Lower lobe of right lung (tissue), 2 donors: ENCODE results near the gene MYH13. TPM values are rescaled to one million over a fixed set of nuclear protein-coding genes. Genes with fewer than 3 reads are reported as not detected.

ENCODE experiments used
- ATAC-seq, 2 donors: fragments of 200-7000 bp; cut with Tn5 transposase; one replicate each; pipeline ENCODE4 v1.9.1; 2020 to 2022; ENCODE audit warnings: mild to moderate bottlenecking in 2 of 2, moderate library complexity in 2 of 2
- DNase-seq: peaks from one replicate; pipeline ENCODE4 v3.0.0-alpha.2; 2020
- H3K27ac ChIP-seq: fragments of 200-600 bp; one replicate; pipeline ENCODE4 v1.8.0; 2022
- H3K27me3 ChIP-seq: fragments of 200-600 bp; one replicate; pipeline ENCODE4 v1.8.0; 2022; ENCODE audit warnings: low read depth
- H3K36me3 ChIP-seq: fragments of 200-600 bp; one replicate; pipeline ENCODE4 v1.8.0; 2022; ENCODE audit warnings: mild to moderate bottlenecking
- H3K4me1 ChIP-seq: fragments of 200-600 bp; one replicate; pipeline ENCODE4 v1.8.0; 2022
- H3K4me3 ChIP-seq: fragments of 200-600 bp; one replicate; pipeline ENCODE4 v1.8.0; 2022; ENCODE audit warnings: mild to moderate bottlenecking
- H3K9me3 ChIP-seq: fragments of 200-600 bp; one replicate; pipeline ENCODE4 v1.8.0; 2022
- intact Hi-C: fragments of 100-400 bp; cut with DNase I; formaldehyde crosslinking; loops from one replicate; pipeline ENCODE4 v1.11.0; 2022
- total RNA-seq: library from RNA; stranded (reverse); fragmentation: NEBNext Ultra II Directional; extraction: Animal tissue kit (Norgen Biotek cat#: 25700); gene quantifications from one replicate; pipeline ENCODE4 v1.2.1, GENCODE V29; 2021
- TF ChIP-seq, protein P1 (sequence below): fragments of 200-600 bp; IDR thresholded peaks from one replicate; pipeline ENCODE4 v1.8.0; 2022; ENCODE audit warnings: antibody characterized with exemption, mild to moderate bottlenecking
- donor health status: DM: no; HTN: yes; CAD: no; lungs with severe emphysema.

MYH13 gene
- total RNA-seq, 1 donor from 2014 or later = not detected

- ATAC-seq (peak; percentile 35 to 44), DNase-seq (no peak)
- Histone ChIP-seq H3K4me1 (peaks cover 12% of the 10 kb centered on the region), H3K9me3 (no peaks in the 10 kb centered on the region), H3K27me3 (peaks cover 8% of the 10 kb centered on the region), H3K36me3 (no peaks in the 10 kb centered on the region), H3K27ac (no peak overlapping the region), H3K4me3 (no peak overlapping the region)
- TF ChIP-seq, protein P1, sequence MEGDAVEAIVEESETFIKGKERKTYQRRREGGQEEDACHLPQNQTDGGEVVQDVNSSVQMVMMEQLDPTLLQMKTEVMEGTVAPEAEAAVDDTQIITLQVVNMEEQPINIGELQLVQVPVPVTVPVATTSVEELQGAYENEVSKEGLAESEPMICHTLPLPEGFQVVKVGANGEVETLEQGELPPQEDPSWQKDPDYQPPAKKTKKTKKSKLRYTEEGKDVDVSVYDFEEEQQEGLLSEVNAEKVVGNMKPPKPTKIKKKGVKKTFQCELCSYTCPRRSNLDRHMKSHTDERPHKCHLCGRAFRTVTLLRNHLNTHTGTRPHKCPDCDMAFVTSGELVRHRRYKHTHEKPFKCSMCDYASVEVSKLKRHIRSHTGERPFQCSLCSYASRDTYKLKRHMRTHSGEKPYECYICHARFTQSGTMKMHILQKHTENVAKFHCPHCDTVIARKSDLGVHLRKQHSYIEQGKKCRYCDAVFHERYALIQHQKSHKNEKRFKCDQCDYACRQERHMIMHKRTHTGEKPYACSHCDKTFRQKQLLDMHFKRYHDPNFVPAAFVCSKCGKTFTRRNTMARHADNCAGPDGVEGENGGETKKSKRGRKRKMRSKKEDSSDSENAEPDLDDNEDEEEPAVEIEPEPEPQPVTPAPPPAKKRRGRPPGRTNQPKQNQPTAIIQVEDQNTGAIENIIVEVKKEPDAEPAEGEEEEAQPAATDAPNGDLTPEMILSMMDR = no peak
- intact Hi-C loops = no loop called here
Measured at GRCh38 chr17:10290041-10290440, 82.8 kb downstream of the MYH13 start.

- H3K27me3 ChIP-seq = peaks cover 8% of the 10 kb centered on the region
- no peak overlapping the region for H3K27ac ChIP-seq
- H3K9me3 ChIP-seq = no peaks in the 10 kb centered on the region
- no peak overlapping the region for H3K4me3 ChIP-seq
- intact Hi-C loops = no loop called here
- H3K36me3 ChIP-seq = no peaks in the 10 kb centered on the region
- TF ChIP-seq, protein P1 = no peak
- DNase-seq (no peak), ATAC-seq (no peak)
- H3K4me1 ChIP-seq = no peaks in the 10 kb centered on the region
Measured at GRCh38 chr17:10286324-10286723, 86.5 kb downstream of the MYH13 start.

GRCh38 chr17:10285896-10286295 is 86.9 kb downstream of the MYH13 start:
- Histone ChIP-seq H3K27ac (no peak overlapping the region), H3K27me3 (peaks cover 8% of the 10 kb centered on the region), H3K9me3 (no peaks in the 10 kb centered on the region), H3K4me3 (no peak overlapping the region), H3K36me3 (no peaks in the 10 kb centered on the region), H3K4me1 (no peaks in the 10 kb centered on the region)
- ATAC-seq (no peak), DNase-seq (no peak)
- intact Hi-C loops = no loop called here
- TF ChIP-seq, protein P1 = no peak

DNA sequence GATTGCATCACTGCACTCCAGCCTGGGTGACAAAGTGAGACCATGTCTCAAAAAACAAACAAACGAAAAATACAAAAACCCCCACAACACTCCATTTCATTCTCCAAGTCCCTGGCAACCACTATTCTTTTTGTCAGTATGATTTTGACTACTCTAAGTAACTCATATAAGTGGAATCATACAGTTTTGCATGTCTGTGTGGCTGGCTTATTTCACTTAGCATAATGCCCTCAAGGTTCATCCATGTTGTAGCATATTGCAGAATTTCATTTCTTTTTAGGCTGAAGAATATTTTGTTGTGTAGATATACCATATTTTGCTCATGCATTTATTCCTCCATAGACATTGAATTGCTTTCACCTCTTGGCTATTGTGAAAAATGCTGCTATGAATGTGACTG is 92.7 kb downstream of the MYH13 start:
- H3K4me1 ChIP-seq = no peaks in the 10 kb centered on the region
- intact Hi-C loops = no loop called here
- no peak for ATAC-seq
- no peak for DNase-seq
- H3K36me3 ChIP-seq = no peaks in the 10 kb centered on the region
- H3K9me3 ChIP-seq = no peaks in the 10 kb centered on the region
- H3K27me3 ChIP-seq = no peaks in the 10 kb centered on the region
- no peak overlapping the region for H3K27ac ChIP-seq
- H3K4me3 ChIP-seq = no peak overlapping the region
- TF ChIP-seq, protein P1 = no peak

DNA sequence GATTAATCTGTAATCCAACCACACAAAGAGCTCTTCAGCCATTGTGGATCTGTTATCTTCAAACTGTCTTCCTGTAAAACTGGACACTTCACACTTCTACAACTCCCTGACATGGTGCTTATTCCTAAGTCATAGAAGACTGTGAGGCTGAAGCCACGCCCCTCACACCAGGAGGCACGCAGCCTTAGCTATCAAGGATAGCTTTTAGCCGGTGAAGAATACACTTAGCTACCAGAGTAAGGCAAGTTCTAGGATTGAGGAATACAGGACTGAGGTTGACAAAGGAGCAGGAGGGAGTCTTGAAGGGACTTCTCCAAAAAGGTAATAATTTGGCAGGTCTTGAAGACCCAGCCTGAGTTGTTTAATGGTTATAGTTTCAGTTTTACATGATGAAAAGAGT is 94.6 kb downstream of the MYH13 start:
- Histone ChIP-seq H3K36me3 (no peaks in the 10 kb centered on the region), H3K27ac (no peak overlapping the region), H3K4me1 (no peaks in the 10 kb centered on the region), H3K27me3 (no peaks in the 10 kb centered on the region), H3K4me3 (peak overlapping the region; percentile 20), H3K9me3 (no peaks in the 10 kb centered on the region)
- ATAC-seq = no peak
- TF ChIP-seq, protein P1 = no peak
- intact Hi-C loops = no loop called here
- no peak for DNase-seq

DNA sequence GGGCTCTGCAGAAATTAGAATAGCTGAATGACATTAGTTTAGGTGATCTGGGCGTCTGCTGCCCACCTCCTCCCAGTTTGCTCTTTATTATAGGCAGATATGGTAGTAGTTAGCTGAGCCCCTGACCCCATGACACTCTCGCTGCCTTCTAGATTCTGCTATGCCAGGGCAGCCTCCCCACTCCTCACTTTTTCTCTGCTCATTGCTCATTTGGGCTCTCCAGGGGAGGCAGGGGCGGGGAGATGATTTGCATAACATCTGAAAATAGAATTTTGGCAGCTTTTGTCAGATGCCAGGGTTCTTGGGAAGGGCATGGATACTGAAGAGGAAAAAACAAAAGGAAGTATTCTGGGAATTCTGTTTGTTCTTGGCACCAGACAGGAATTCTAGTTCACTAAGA is 96.4 kb downstream of the MYH13 start:
- Histone ChIP-seq H3K4me1 (no peaks in the 10 kb centered on the region), H3K9me3 (no peaks in the 10 kb centered on the region), H3K27ac (no peak overlapping the region), H3K4me3 (no peak overlapping the region), H3K27me3 (no peaks in the 10 kb centered on the region), H3K36me3 (no peaks in the 10 kb centered on the region)
- ATAC-seq = no peak
- no peak for DNase-seq
- intact Hi-C loops = no loop called here
- TF ChIP-seq, protein P1 = no peak
